Liver (tissue), 9 donors: Measurements from ENCODE around the gene GRK7. TPM values are rescaled to one million over a fixed set of nuclear protein-coding genes. Genes with fewer than 3 reads are reported as not detected.
"Not testable (repeated sequence)": the region's sequence is repeated elsewhere in the genome, so short reads cannot be mapped to it uniquely, and the experiment has no call there.

Experiments used
- DNase-seq: peaks from one replicate; pipeline ENCODE4 v3.0.0-alpha.2; 2017; ENCODE audit warnings: low spot score
- H3K27ac ChIP-seq, 2 donors: one replicate each; pipeline ENCODE4 v1.7.0; 2013; ENCODE audit warnings: inconsistent platforms in 2 of 2, low read length in 2 of 2, control low read depth in 1 of 2, low read depth in 1 of 2, mild to moderate bottlenecking in 1 of 2
- H3K27me3 ChIP-seq, 4 donors: one replicate each; pipeline versions ENCODE4 v1.6.1 to v1.7.0; 2013; ENCODE audit warnings: low read length in 3 of 4, inconsistent platforms in 1 of 4, mild to moderate bottlenecking in 1 of 4, moderate library complexity in 1 of 4; ENCODE audit not compliant: control insufficient read depth in 4 of 4, insufficient read depth in 4 of 4
- H3K36me3 ChIP-seq, 4 donors: one replicate each; pipeline versions ENCODE4 v1.6.1 to v1.7.0; 2013; ENCODE audit warnings: low read length in 3 of 4, mild to moderate bottlenecking in 3 of 4, low read depth in 1 of 4, moderate library complexity in 1 of 4; ENCODE audit not compliant: control insufficient read depth in 4 of 4, insufficient read depth in 3 of 4
- H3K4me1 ChIP-seq, 4 donors: one replicate each; pipeline versions ENCODE4 v1.6.1 to v1.7.0; 2013; ENCODE audit warnings: low read length in 3 of 4, mild to moderate bottlenecking in 3 of 4, moderate library complexity in 1 of 4; ENCODE audit not compliant: control insufficient read depth in 4 of 4, insufficient read depth in 4 of 4
- H3K4me3 ChIP-seq, 3 donors: one replicate each; pipeline versions ENCODE4 v1.6.1 to v1.7.0; 2013; ENCODE audit warnings: low read length in 3 of 3, control low read depth in 1 of 3, low read depth in 1 of 3, mild to moderate bottlenecking in 1 of 3
- H3K9ac ChIP-seq, 2 donors: one replicate each; pipeline ENCODE4 v1.7.0; 2013; ENCODE audit warnings: low read length in 2 of 2, mild to moderate bottlenecking in 2 of 2, moderate library complexity in 2 of 2, control low read depth in 1 of 2, low read depth in 1 of 2
- H3K9me3 ChIP-seq, 4 donors: one replicate each; pipeline versions ENCODE4 v1.6.1 to v1.7.0; 2013; ENCODE audit warnings: low read length in 3 of 4; ENCODE audit not compliant: control insufficient read depth in 4 of 4
- EGR1 ChIP-seq, 2 donors: IDR thresholded peaks; 2 replicates each; pipeline ENCODE4 v1.6.1; 2016 to 2018; ENCODE audit warnings: antibody characterized with exemption in 2 of 2, low read depth in 2 of 2
- FOXA1 ChIP-seq: IDR thresholded peaks from 2 replicates; pipeline ENCODE4 v1.6.1; 2016; ENCODE audit warnings: antibody characterized with exemption
- FOXA2 ChIP-seq: IDR thresholded peaks from 2 replicates; pipeline ENCODE4 v1.6.1; 2016; ENCODE audit warnings: antibody characterized with exemption
- GABPA ChIP-seq, 2 donors: IDR thresholded peaks in 1 of 2; conservative IDR thresholded peaks in 1 of 2; 2 replicates each; pipeline ENCODE4 v1.6.1; 2016; ENCODE audit warnings: antibody characterized with exemption in 2 of 2, mild to moderate bottlenecking in 1 of 2, moderate library complexity in 1 of 2
- HNF4A ChIP-seq, 2 donors: conservative IDR thresholded peaks; 2 replicates each; pipeline ENCODE4 v1.6.1; 2016; ENCODE audit warnings: antibody characterized with exemption in 2 of 2, mild to moderate bottlenecking in 2 of 2
- HNF4G ChIP-seq: IDR thresholded peaks from 2 replicates; pipeline ENCODE4 v1.6.1; 2016; ENCODE audit warnings: antibody characterized with exemption
- JUND ChIP-seq, 2 donors: IDR thresholded peaks; 2 replicates each; pipeline ENCODE4 v1.6.1; 2016; ENCODE audit warnings: antibody characterized with exemption in 2 of 2
- NR2F2 ChIP-seq: IDR thresholded peaks from 2 replicates; pipeline ENCODE4 v1.6.1; 2016; ENCODE audit warnings: antibody characterized with exemption
- RAD21 ChIP-seq, 2 donors: IDR thresholded peaks; 2 replicates each; pipeline ENCODE4 v1.6.1; 2016; ENCODE audit warnings: antibody characterized with exemption in 2 of 2, mild to moderate bottlenecking in 2 of 2
- RXRA ChIP-seq, 2 donors: IDR thresholded peaks; 2 replicates each; pipeline ENCODE4 v1.6.1; 2017 to 2018; ENCODE audit warnings: antibody characterized with exemption in 2 of 2, mild to moderate bottlenecking in 1 of 2
- SP1 ChIP-seq: IDR thresholded peaks from 2 replicates; pipeline ENCODE4 v1.6.1; 2018; ENCODE audit warnings: antibody characterized with exemption, mild to moderate bottlenecking
- TAF1 ChIP-seq: conservative IDR thresholded peaks from 2 replicates; pipeline ENCODE4 v1.6.1; 2016; ENCODE audit warnings: antibody characterized with exemption, mild to moderate bottlenecking
- YY1 ChIP-seq: IDR thresholded peaks from 2 replicates; pipeline ENCODE4 v1.6.1; 2016; ENCODE audit warnings: antibody characterized with exemption, mild to moderate bottlenecking
- WGBS: extraction: QIAGEN DNeasy Blood & Tissue Kit; methylation state at CpG from one replicate; pipeline ENCODE4 v1.1.7; 2013; 5-methylcytosine and 5-hydroxymethylcytosine counted together
- polyA plus RNA-seq, 2 donors: library from polyadenylated mRNA; stranded (reverse) in 1 of 2; unstranded in 1 of 2; fragments of 200-250 nt in 1 of 2; fragments of >200 nt in 1 of 2; fragmentation: Nextera tagmentation in 1 of 2; extraction: Ambion mirVana in 1 of 2; gene quantifications; one replicate each; pipeline versions ENCODE4 v1.2.1 to v1.2.3, GENCODE V29; 2013 to 2015
- total RNA-seq, 2 donors: library from RNA; depleted of rRNA; stranded (reverse); fragments of >200 nt; gene quantifications; one replicate each; pipeline ENCODE4 v1.2.3, GENCODE V29; 2014
- TF ChIP-seq, protein P1 (sequence below): fragments of 150-350 bp; IDR thresholded peaks from 2 replicates; pipeline ENCODE4 v1.5.1; 2017; ENCODE audit warnings: improper control_type of control experiment, low read depth, low read length; ENCODE audit not compliant: missing input control
- TF ChIP-seq, protein P2 (sequence below): IDR thresholded peaks from 2 replicates; pipeline ENCODE4 v1.6.1; 2016; ENCODE audit warnings: antibody characterized with exemption, mild to moderate bottlenecking
- TF ChIP-seq, protein P3 (sequence below): IDR thresholded peaks from 2 replicates; pipeline ENCODE4 v1.6.1; 2016; ENCODE audit warnings: antibody characterized with exemption
- TF ChIP-seq, protein P4 (sequence below): IDR thresholded peaks from 2 replicates; pipeline ENCODE4 v1.6.1; 2016; ENCODE audit warnings: antibody characterized with exemption
- donor health status: healthy.
- donor health status: healthy.
- donor health status: healthy.
- donor health status: healthy.
- donor health status: healthy.

The GRK7 gene
- total and polyA plus RNA-seq, 4 donors = 0.08 TPM; not detected in 3

GRCh38 chr3:141754032-141754431 is 9.2 kb upstream of the GRK7 start:
- H3K27me3 ChIP-seq = no peaks in the 10 kb centered on the region
- TF ChIP-seq GABPA (IDR thresholded peaks at IDR 0.05 in 1 of 2, conservative IDR thresholded peaks at IDR 0.05 in 1 of 2) (no peak), TAF1 (no peak), JUND (IDR thresholded peaks at IDR 0.05) (no peak)
- no peaks in the 10 kb centered on the region for H3K9me3 ChIP-seq
- H3K27ac ChIP-seq = no peak overlapping the region
- H3K36me3 ChIP-seq = peaks cover 0 to 3% (median 0%) of the 10 kb centered on the region in 4 donors
- H3K4me1 ChIP-seq = no peaks in the 10 kb centered on the region
- no peak for DNase-seq
- 87% methylated on average over 1 of the region's 1 CpG for WGBS
- H3K4me3 ChIP-seq = no peak overlapping the region
- no peak overlapping the region for H3K9ac ChIP-seq

GRCh38 chr3:141762552-141762951 is 656 bp upstream of the GRK7 start:
- H3K4me3 ChIP-seq, H3K9me3 ChIP-seq, H3K9ac ChIP-seq, H3K27me3 ChIP-seq, H3K36me3 ChIP-seq, H3K27ac ChIP-seq, H3K4me1 ChIP-seq, DNase-seq: not testable (repeated sequence)
- WGBS = 74% methylated on average over 16 of the region's 19 CpGs

DNA sequence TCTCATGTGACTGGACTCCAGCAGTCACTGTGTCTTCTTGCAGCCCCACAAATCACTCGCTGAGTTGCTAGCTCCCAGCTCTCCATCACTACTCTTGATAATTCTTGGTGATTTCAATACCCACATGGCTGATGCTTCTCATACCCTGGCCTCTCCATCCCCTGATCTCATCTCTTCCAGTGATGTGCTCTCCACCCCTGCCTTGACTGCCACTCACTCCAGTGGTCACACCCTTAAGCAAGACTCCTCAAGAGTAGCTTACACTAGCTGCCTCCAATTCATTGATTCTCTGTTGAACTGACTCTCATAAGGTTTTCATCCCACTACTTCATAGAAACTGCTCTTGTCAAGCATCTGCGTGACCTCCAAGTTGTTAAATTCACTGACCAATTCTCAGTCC is 837 bp downstream of the GRK7 start:
- TF ChIP-seq TAF1 = no peak
- TF ChIP-seq RXRA (IDR thresholded peaks at IDR 0.05) = no peak
- no peak for TF ChIP-seq EGR1 (IDR thresholded peaks at IDR 0.05; ENCODE audit: low read depth in 2 of 2)
- TF ChIP-seq, protein P1, sequence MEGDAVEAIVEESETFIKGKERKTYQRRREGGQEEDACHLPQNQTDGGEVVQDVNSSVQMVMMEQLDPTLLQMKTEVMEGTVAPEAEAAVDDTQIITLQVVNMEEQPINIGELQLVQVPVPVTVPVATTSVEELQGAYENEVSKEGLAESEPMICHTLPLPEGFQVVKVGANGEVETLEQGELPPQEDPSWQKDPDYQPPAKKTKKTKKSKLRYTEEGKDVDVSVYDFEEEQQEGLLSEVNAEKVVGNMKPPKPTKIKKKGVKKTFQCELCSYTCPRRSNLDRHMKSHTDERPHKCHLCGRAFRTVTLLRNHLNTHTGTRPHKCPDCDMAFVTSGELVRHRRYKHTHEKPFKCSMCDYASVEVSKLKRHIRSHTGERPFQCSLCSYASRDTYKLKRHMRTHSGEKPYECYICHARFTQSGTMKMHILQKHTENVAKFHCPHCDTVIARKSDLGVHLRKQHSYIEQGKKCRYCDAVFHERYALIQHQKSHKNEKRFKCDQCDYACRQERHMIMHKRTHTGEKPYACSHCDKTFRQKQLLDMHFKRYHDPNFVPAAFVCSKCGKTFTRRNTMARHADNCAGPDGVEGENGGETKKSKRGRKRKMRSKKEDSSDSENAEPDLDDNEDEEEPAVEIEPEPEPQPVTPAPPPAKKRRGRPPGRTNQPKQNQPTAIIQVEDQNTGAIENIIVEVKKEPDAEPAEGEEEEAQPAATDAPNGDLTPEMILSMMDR = no peak
- TF ChIP-seq HNF4G = no peak
- TF ChIP-seq RAD21 (IDR thresholded peaks at IDR 0.05) = no peak
- no peak for TF ChIP-seq NR2F2
- no peak for TF ChIP-seq FOXA1
- no peak for TF ChIP-seq HNF4A (conservative IDR thresholded peaks at IDR 0.05)
- TF ChIP-seq, protein P2, sequence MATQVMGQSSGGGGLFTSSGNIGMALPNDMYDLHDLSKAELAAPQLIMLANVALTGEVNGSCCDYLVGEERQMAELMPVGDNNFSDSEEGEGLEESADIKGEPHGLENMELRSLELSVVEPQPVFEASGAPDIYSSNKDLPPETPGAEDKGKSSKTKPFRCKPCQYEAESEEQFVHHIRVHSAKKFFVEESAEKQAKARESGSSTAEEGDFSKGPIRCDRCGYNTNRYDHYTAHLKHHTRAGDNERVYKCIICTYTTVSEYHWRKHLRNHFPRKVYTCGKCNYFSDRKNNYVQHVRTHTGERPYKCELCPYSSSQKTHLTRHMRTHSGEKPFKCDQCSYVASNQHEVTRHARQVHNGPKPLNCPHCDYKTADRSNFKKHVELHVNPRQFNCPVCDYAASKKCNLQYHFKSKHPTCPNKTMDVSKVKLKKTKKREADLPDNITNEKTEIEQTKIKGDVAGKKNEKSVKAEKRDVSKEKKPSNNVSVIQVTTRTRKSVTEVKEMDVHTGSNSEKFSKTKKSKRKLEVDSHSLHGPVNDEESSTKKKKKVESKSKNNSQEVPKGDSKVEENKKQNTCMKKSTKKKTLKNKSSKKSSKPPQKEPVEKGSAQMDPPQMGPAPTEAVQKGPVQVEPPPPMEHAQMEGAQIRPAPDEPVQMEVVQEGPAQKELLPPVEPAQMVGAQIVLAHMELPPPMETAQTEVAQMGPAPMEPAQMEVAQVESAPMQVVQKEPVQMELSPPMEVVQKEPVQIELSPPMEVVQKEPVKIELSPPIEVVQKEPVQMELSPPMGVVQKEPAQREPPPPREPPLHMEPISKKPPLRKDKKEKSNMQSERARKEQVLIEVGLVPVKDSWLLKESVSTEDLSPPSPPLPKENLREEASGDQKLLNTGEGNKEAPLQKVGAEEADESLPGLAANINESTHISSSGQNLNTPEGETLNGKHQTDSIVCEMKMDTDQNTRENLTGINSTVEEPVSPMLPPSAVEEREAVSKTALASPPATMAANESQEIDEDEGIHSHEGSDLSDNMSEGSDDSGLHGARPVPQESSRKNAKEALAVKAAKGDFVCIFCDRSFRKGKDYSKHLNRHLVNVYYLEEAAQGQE = no peak
- no peak for TF ChIP-seq SP1
- no peak for TF ChIP-seq YY1
- TF ChIP-seq, protein P3, sequence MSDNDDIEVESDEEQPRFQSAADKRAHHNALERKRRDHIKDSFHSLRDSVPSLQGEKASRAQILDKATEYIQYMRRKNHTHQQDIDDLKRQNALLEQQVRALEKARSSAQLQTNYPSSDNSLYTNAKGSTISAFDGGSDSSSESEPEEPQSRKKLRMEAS = no peak
- no peak for TF ChIP-seq FOXA2
- TF ChIP-seq, protein P4, sequence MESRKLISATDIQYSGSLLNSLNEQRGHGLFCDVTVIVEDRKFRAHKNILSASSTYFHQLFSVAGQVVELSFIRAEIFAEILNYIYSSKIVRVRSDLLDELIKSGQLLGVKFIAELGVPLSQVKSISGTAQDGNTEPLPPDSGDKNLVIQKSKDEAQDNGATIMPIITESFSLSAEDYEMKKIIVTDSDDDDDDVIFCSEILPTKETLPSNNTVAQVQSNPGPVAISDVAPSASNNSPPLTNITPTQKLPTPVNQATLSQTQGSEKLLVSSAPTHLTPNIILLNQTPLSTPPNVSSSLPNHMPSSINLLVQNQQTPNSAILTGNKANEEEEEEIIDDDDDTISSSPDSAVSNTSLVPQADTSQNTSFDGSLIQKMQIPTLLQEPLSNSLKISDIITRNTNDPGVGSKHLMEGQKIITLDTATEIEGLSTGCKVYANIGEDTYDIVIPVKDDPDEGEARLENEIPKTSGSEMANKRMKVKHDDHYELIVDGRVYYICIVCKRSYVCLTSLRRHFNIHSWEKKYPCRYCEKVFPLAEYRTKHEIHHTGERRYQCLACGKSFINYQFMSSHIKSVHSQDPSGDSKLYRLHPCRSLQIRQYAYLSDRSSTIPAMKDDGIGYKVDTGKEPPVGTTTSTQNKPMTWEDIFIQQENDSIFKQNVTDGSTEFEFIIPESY = no peak
- Histone ChIP-seq H3K27ac (no peak overlapping the region), H3K9me3 (no peaks in the 10 kb centered on the region), H3K27me3 (no peaks in the 10 kb centered on the region), H3K4me1 (no peaks in the 10 kb centered on the region), H3K4me3 (no peak overlapping the region), H3K36me3 (no peaks in the 10 kb centered on the region), H3K9ac (no peak overlapping the region)
- WGBS = 96% methylated on average over 2 of the region's 2 CpGs
- no peak for DNase-seq
